Right lobe of liver (tissue), 6 donors: ENCODE results near the gene POLR2H. TPM values are rescaled to one million over a fixed set of nuclear protein-coding genes. Genes with fewer than 3 reads are reported as not detected.

Experiments
- ATAC-seq, 4 donors: fragments of 200-7000 bp; cut with Tn5 transposase; one replicate each; pipeline ENCODE4 v1.9.1; 2020; ENCODE audit warnings: mild to moderate bottlenecking in 4 of 4, moderate library complexity in 4 of 4
- DNase-seq, 3 donors: peaks; one replicate each; pipeline ENCODE4 v3.0.0-alpha.2; 2020
- H3K27ac ChIP-seq, 3 donors: fragments of 200-600 bp; one replicate each; pipeline ENCODE4 v1.8.0; 2022
- H3K27me3 ChIP-seq, 2 donors: fragments of 200-600 bp; one replicate each; pipeline ENCODE4 v1.8.0; 2022
- H3K36me3 ChIP-seq, 4 donors: fragments of 200-600 bp; sonication (generic) in 1 of 4; one replicate each; pipeline versions ENCODE4 v1.5.1 to v1.8.0; 2017 to 2022; ENCODE audit warnings: control low read depth in 1 of 4
- H3K4me1 ChIP-seq, 4 donors: fragments of 200-600 bp; sonication (generic) in 1 of 4; one replicate each; pipeline versions ENCODE4 v1.5.1 to v1.8.0; 2017 to 2022; ENCODE audit warnings: control low read depth in 1 of 4
- H3K4me3 ChIP-seq, 3 donors: fragments of 200-600 bp; one replicate each; pipeline ENCODE4 v1.8.0; 2022
- H3K9me3 ChIP-seq, 4 donors: fragments of 200-600 bp; sonication (generic) in 1 of 4; one replicate each; pipeline versions ENCODE4 v1.5.1 to v1.8.0; 2017 to 2022; ENCODE audit warnings: control low read depth in 1 of 4
- CTCF ChIP-seq, 4 donors: fragments of 200-600 bp in 3 of 4; fragments of 450-650 bp in 1 of 4; IDR thresholded peaks; one replicate each; pipeline versions ENCODE4 v1.5.1 to v1.8.0; 2016 to 2022; ENCODE audit warnings: antibody characterized with exemption in 4 of 4, mild to moderate bottlenecking in 2 of 4
- POLR2A ChIP-seq: fragments of 450-650 bp; IDR thresholded peaks from one replicate; pipeline ENCODE4 v1.6.1; 2017; ENCODE audit warnings: antibody characterized with exemption, mild to moderate bottlenecking
- WGBS: methylation state at CpG from one replicate; pipeline ENCODE4 v1.1.6; 2018; ENCODE audit warnings: low coverage, low lambda C conversion rate; ENCODE audit not compliant: insufficient coverage; ENCODE audit errors: missing lambda C conversion rate; 5-methylcytosine and 5-hydroxymethylcytosine counted together
- intact Hi-C, 2 donors: fragments of 100-400 bp; cut with DNase I; formaldehyde crosslinking; loops; one replicate each; pipeline versions ENCODE4 v1.11.2 to v1.14.1; 2022
- small RNA-seq, 2 experiments: library from RNA; depleted of rRNA; stranded (forward); fragments of <200 nt; gene quantifications; one replicate each; pipeline ENCODE3, GENCODE V24; 2016
- total RNA-seq, 6 experiments: library from RNA; depleted of rRNA in 2 of 6; stranded (reverse); fragments of >200 nt in 2 of 6; fragmentation: NEBNext Ultra II Directional in 3 of 6; extraction: Animal tissue kit (Norgen Biotek cat#: 25700) in 3 of 6; gene quantifications; one replicate each; pipeline versions ENCODE4 v1.1.0 to v1.2.4, GENCODE V29; 2016 to 2023
- donor health status: DM: no; HTN: yes; CAD: no.
- donor health status: DM: no; HTN: no; CAD: no.
- donor health status: DM: no; HTN: no; CAD: no.
- donor health status: DM: no; HTN: yes; CAD: no.
- donor health status: DM: no; HTN: yes; CAD: no.

POLR2H gene
- total RNA-seq, 6 experiments from 2014 or later, result 27.4 to 65.7 (median 35.3) TPM

- Histone ChIP-seq H3K4me1 (peaks cover 0 to 5% (median 2%) of the 10 kb centered on the region in 4 donors), H3K36me3 (no peaks in the 10 kb centered on the region), H3K27ac (no peak overlapping the region), H3K9me3 (no peaks in the 10 kb centered on the region), H3K4me3 (no peak overlapping the region), H3K27me3 (no peaks in the 10 kb centered on the region)
- intact Hi-C loops, result no loop called here
- WGBS, result 88% methylated on average over 8 of the region's 16 CpGs
- ATAC-seq, result no peak
- no peak for TF ChIP-seq CTCF (IDR thresholded peaks at IDR 0.05)
- TF ChIP-seq POLR2A, result no peak
- DNase-seq, result peak in 1 of 3 donors; percentile 24
Measured at GRCh38 chr3:184414418-184415202, 53.1 kb downstream of the POLR2H start.

GRCh38 chr3:184415203-184415490, 53.6 kb downstream of the POLR2H start:
- 88% methylated on average over 1 of the region's 4 CpGs for WGBS
- H3K27me3 ChIP-seq, result no peaks in the 10 kb centered on the region
- H3K4me3 ChIP-seq, result no peak overlapping the region
- intact Hi-C loops, result no loop called here
- H3K4me1 ChIP-seq, result peaks cover 0 to 5% (median 2%) of the 10 kb centered on the region in 4 donors
- TF ChIP-seq CTCF (IDR thresholded peaks at IDR 0.05), result no peak
- no peak for TF ChIP-seq POLR2A
- no peaks in the 10 kb centered on the region for H3K9me3 ChIP-seq
- DNase-seq (no peak), ATAC-seq (no peak)
- no peaks in the 10 kb centered on the region for H3K36me3 ChIP-seq
- no peak overlapping the region for H3K27ac ChIP-seq

- WGBS, result 17% methylated on average over 7 of the region's 14 CpGs
- TF ChIP-seq CTCF (IDR thresholded peaks at IDR 0.05) (peak; percentile 77 to 85 (median 77)), POLR2A (no peak)
- intact Hi-C loops, result no loop called here
- no peaks in the 10 kb centered on the region for H3K36me3 ChIP-seq
- H3K27me3 ChIP-seq, result no peaks in the 10 kb centered on the region
- no peak overlapping the region for H3K27ac ChIP-seq
- no peaks in the 10 kb centered on the region for H3K9me3 ChIP-seq
- peaks cover 0 to 5% (median 2%) of the 10 kb centered on the region in 4 donors for H3K4me1 ChIP-seq
- peak; percentile 90 to 96 (median 94) for ATAC-seq
- no peak overlapping the region for H3K4me3 ChIP-seq
- peak; percentile 66 to 73 (median 67) for DNase-seq
Measured at GRCh38 chr3:184417619-184418327, 56.3 kb downstream of the POLR2H start.

Small RNA genes within 50 kb of the gene (small RNA-seq; reads per million reads assigned to genes)
- gene SNORD66, result 2,659 to 3,129 reads per million in 2 experiments

Other genes starting within 250 kb of the POLR2H start
- gene EIF2B5, start 226.4 kb upstream of the POLR2H start, total RNA-seq, result 10 to 100 TPM; 16.7 to 25.6 (median 20.5) TPM
- gene DVL3, start 206.3 kb upstream of the POLR2H start, total RNA-seq, result 10 to 100 TPM; 18.9 to 28.1 (median 21.8) TPM
- gene AP2M1, start 186.9 kb upstream of the POLR2H start, total RNA-seq, result 100 to 1,000 TPM in 4 of 6 experiments, 10 to 100 TPM in 2; 87.4 to 119 (median 105) TPM
- 10 to 100 TPM; 33.7 to 40.6 (median 38.5) TPM for gene ABCF3, start 175.5 kb upstream of the POLR2H start, total RNA-seq
- under 1 TPM in 3 of 6 experiments, not detected in 3; 0.21 to 0.59 (median 0.25) TPM for gene VWA5B2, start 132.1 kb upstream of the POLR2H start, total RNA-seq
- 100 to 1,000 TPM in 2 of 6 experiments, 10 to 100 TPM in 4; 29.3 to 130 (median 35.5) TPM for gene ALG3, start 112.7 kb upstream of the POLR2H start, total RNA-seq
- 10 to 100 TPM in 2 of 6 experiments, 1 to 10 TPM in 4; 4.9 to 19.4 (median 7.1) TPM for gene EEF1AKMT4, start 112.0 kb upstream of the POLR2H start, total RNA-seq
- gene CAMK2N2, start 100.2 kb upstream of the POLR2H start, total RNA-seq, result under 1 TPM in 3 of 6 experiments, not detected in 3; 0.21 to 0.42 (median 0.24) TPM
- not detected for gene ECE2, start 85.7 kb upstream of the POLR2H start, total RNA-seq
- 100 to 1,000 TPM in 3 of 6 experiments, 10 to 100 TPM in 3; 85.5 to 153 (median 103) TPM for gene PSMD2, start 62.5 kb upstream of the POLR2H start, total RNA-seq
- gene EIF4G1, start 47.1 kb upstream of the POLR2H start, total RNA-seq, result 100 to 1,000 TPM; 262 to 368 (median 291) TPM
- gene FAM131A, start 24.1 kb upstream of the POLR2H start, total RNA-seq, result 1 to 10 TPM; 2.4 to 6.5 (median 3.1) TPM
- gene CLCN2, start 105 bp upstream of the POLR2H start, total RNA-seq, result 1 to 10 TPM; 1.8 to 2.9 (median 2.5) TPM
- 10 to 100 TPM in 3 of 6 experiments, 1 to 10 TPM in 3; 8.2 to 12.1 (median 10.5) TPM for gene THPO, start 16.5 kb downstream of the POLR2H start, total RNA-seq
- gene CHRD, start 18.3 kb downstream of the POLR2H start, total RNA-seq, result 10 to 100 TPM; 19.5 to 97.2 (median 64.8) TPM
- gene EPHB3, start 200.1 kb downstream of the POLR2H start, total RNA-seq, result under 1 TPM; 0.12 to 0.71 (median 0.37) TPM